Measurements from ENCODE around the gene PDCD2L. TPM values are rescaled to one million over a fixed set of nuclear protein-coding genes. Genes with fewer than 3 reads are reported as not detected.
"Not testable (repeated sequence)": the region's sequence is repeated elsewhere in the genome, so short reads cannot be mapped to it uniquely, and the experiment has no call there.

PDCD2L gene, protein sequence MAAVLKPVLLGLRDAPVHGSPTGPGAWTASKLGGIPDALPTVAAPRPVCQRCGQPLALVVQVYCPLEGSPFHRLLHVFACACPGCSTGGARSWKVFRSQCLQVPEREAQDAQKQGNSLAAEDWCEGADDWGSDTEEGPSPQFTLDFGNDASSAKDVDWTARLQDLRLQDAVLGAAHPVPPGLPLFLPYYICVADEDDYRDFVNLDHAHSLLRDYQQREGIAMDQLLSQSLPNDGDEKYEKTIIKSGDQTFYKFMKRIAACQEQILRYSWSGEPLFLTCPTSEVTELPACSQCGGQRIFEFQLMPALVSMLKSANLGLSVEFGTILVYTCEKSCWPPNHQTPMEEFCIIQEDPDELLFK
- 9.2 and 12.7 TPM in 2 replicates for total RNA-seq

DNA sequence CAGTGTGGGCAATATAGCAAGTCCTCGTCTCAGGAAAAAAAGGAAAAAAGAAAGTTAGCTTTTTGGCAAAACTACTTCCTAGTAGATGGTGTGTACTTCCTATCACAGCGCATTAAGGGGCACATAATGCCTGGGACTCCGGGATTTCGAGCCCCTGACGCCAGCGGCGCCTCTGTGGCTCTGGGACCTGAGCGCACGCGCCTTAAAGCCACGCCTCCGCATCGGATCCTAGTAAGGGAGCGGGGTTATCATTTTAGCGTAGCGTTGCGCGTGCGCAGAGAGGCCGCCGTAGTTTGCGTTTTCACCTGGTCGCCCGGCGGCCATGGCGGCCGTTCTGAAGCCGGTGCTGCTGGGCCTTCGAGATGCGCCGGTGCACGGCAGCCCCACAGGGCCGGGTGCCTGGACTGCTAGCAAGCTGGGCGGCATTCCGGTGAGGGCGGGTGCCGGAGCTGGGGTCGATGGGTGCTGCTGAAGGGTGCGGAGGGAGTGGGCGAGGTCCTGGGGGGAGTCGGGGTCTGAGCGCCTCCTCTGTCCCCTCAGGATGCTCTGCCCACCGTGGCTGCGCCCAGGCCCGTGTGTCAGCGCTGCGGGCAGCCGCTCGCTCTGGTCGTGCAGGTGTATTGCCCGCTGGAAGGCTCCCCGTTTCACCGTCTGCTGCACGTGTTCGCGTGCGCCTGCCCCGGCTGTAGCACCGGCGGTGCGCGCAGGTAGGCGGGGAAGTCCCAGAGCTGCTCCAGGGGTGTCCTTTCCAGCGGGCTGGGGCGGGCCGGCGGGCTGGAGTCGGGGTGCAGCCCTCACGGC, at the start of gene PDCD2L:
TSS of gene PDCD2L (plus strand) at position 291 of the 801 bp plus-strand sequence. CDS start at position 323, 32 bp downstream.
- DNase-seq (ENCODE audit: low read depth in 2 of 2) = peak; percentile 91 to 95

DNA sequence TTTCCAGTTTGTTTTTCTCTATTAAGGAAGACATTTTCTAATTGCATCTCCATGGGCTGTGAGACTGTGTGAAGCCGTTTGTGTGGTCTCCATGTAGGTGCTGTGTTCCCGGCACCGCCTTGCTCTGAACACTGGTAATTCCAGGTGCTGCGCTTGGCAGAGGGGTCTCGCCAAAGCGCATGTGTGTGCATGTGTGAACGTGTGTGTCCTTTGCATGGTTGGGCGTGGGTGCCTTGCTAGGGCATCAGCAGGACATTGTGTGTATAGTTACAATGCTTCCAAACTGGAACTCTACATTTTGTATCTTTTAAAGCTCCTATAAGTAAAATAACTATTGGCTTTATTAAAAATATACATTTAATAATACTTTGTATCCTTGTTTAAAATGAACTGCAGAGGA, 49.0 kb upstream of the PDCD2L start:
- no peak for DNase-seq (ENCODE audit: low read depth in 2 of 2)

GRCh38 chr19:34356875-34357274, 47.3 kb upstream of the PDCD2L start:
- DNase-seq (ENCODE audit: low read depth in 2 of 2) = no peak

DNA sequence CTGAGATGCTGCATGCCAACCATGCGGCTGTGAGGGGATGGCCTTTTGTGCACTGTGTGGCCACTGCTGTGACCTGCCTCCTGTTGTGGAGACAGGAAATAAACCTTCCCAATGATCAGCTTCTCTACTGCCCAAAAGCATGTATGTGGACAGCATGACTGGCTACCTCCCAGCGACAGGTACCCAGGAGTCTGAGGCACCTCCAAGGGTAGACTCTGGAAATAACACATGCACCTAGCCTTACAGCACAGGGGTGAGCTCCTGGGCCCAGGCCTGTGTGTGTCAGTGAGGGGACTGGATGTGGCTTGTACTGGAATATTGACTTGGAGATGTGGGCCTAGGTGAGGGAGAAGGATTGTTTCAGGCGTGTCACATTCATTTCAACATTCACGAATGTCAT, 46.8 kb upstream of the PDCD2L start:
- DNase-seq (ENCODE audit: low read depth in 2 of 2) = no peak

GRCh38 chr19:34359140-34359953, 44.9 kb upstream of the PDCD2L start:
- DNase-seq (ENCODE audit: low read depth in 2 of 2) = peak; percentile 98 to 99

- no peak for DNase-seq (ENCODE audit: low read depth in 2 of 2)
Measured at GRCh38 chr19:34359954-34360315, 44.3 kb upstream of the PDCD2L start.

- no peak for DNase-seq (ENCODE audit: low read depth in 2 of 2)
Measured at GRCh38 chr19:34360354-34360909, 43.8 kb upstream of the PDCD2L start.

- no peak for DNase-seq (ENCODE audit: low read depth in 2 of 2)
Measured at GRCh38 chr19:34362679-34363069, 41.5 kb upstream of the PDCD2L start.

DNA sequence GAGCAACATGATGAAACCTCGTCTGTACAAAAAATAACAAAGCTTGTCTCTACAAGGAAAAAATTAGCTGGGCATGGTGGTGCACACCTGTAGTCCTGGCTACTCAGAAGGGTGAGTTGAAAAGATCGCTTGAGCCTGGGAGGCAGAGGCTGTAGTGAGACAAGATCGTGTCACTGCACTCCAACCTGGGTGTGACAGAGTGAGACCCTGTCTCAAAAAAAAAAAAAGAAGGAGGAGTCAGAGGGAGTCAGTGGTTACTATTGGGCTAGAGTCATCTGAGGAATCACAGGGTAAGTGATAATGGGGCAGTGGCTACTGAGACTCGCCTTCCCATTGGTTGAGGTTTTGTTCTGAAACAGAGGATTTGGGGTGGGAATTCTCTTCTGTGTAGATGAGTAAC, 41.1 kb upstream of the PDCD2L start:
- DNase-seq (ENCODE audit: low read depth in 2 of 2) = no peak

DNA sequence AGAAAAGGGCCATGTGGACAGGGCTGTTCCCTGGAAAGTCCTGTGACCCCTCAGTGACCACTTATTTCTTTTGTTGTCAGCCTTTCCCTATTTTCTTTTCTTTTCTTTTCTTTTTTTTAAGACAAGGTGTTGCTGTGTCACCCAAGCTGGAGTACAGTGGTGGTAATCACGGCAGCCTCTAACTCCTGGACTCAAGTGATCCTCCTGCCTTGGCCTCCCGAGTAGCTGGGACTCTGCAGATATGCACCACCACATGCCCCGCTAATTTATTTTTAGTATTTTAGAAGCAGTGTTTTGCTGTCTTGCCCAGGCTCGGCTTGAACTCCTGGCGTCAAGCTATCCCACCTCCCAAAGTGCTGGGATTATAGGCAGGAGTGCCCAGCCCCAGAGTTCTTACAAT, 40.3 kb upstream of the PDCD2L start:
- DNase-seq (ENCODE audit: low read depth in 2 of 2) = no peak

- DNase-seq (ENCODE audit: low read depth in 2 of 2) = no peak
Measured at GRCh38 chr19:34364462-34364829, 39.8 kb upstream of the PDCD2L start.

- DNase-seq (ENCODE audit: low read depth in 2 of 2) = peak; percentile 38 to 39
Measured at GRCh38 chr19:34364830-34365462, 39.3 kb upstream of the PDCD2L start, which contains the start of gene GPI. TSS of gene GPI (plus strand) at chr19:34365196. CDS start at chr19:34365267, 71 bp downstream.

GRCh38 chr19:34365463-34366401, 38.5 kb upstream of the PDCD2L start:
- DNase-seq (ENCODE audit: low read depth in 2 of 2) = peak; percentile 58 to 61

DNA sequence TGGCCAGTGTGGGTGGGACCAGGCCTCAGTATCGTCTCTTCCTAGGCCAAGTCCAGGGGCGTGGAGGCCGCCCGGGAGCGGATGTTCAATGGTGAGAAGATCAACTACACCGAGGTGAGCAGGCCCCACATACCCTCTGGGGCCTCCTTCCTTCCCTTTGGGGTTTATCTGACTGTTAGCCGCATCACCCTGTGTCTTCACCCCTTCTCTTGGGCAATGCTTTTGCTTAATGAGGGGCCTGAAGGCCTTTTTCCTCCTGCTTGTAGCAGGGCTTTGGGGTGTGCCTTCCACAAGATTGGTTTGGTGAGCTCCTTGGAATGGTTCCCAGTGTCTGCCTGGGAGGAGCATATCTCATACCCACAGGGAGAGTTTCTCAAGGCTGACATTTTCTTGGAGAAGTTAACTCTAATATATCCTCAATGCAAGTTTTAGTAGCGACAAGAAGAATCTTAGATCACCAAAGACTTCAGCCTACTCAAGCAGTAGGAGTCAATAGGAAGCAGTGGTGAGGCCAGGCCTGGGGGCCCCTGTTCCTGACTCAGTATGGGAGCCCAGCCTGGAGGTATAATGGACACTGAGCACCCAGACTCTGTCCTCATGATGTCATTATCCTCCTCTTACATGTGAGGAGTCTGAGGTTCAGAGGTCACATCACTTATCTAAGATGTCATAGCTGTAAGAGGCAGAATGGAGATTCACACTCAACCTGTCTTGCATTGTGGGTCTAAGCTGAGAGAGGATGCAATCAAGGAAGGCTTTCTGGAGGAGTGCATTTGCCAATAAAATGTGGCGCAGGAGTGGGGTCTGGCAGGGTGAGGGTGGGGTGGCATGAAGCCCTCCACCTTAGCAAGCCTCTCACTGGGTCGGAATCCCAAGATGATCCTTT, 37.2 kb upstream of the PDCD2L start:
- no peak for DNase-seq (ENCODE audit: low read depth in 2 of 2)

DNA sequence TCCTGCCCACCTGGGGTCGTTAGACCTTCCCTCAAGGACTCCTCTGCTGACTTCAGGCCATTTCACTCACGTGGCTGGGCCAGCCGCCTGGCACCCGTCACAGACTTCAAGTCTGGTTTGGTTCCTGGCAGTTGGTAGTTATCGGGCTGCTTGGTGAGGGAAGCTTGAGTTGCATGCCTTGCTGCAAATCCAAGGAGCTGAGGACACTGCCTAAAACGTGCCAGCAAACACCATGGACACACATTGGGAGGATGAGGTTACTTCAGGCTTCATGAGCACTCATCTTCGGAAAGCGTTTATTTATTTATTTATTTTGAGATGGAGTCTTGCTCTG, 36.6 kb upstream of the PDCD2L start:
- DNase-seq (ENCODE audit: low read depth in 2 of 2) = no peak

- DNase-seq (ENCODE audit: low read depth in 2 of 2) = no peak
Measured at GRCh38 chr19:34368338-34368737, 35.9 kb upstream of the PDCD2L start.

GRCh38 chr19:34369166-34369565, 35.0 kb upstream of the PDCD2L start:
- not testable (repeated sequence) for DNase-seq (ENCODE audit: low read depth in 2 of 2)

- no peak for DNase-seq (ENCODE audit: low read depth in 2 of 2)
Measured at GRCh38 chr19:34370117-34370516, 34.1 kb upstream of the PDCD2L start.

DNA sequence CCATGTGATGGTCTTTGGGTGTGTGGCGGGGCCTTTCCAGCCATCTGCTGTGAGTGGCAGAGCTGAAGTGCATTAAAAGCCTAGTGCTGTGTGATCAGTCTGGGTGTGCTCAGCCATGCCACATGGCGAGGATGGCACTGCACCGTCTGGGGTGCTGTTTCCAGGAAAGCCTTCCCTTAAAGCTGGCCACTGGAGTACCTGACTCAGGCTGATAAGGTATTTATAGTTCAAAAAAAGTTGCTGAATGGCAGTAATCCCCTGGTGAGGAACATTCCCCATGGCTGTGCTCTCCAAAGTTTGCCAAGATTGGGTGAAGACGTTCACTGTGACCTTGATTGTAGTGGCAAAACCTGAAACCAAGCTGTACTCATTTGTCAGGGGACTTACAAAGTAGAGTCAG, 33.2 kb upstream of the PDCD2L start:
- no peak for DNase-seq (ENCODE audit: low read depth in 2 of 2)

Data from lung microvascular endothelial cell (primary cell).